ENCODE data around the gene PPME1.

Gene PPME1

DNA sequence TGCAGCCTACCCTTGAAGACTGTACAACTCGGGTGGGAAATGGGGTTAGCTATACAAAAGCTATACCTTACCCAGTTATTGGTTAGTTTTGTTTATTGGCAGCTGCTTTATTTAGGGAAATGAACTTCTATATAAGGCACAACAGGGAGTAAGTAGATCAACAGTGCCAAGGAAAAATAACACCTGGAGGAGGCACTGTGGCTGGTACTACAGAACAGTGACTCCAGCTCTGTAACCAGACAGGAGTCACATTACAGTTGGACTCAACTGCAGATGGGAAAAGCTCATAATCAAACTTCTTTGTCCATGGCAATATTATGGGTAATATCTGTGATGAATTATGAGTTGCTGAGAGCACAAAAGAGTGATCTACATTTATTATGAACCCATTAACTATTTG is 126.4 kb downstream of the PPME1 start:
- TF ChIP-seq ZFP3 (tag by site-specific recombination; IDR thresholded peaks at IDR 0.05; ENCODE audit: low read depth) (no peak), ZNF391 (tag by site-specific recombination; IDR thresholded peaks at IDR 0.05; ENCODE audit: borderline replicate concordance, low read depth) (no peak)
- H3K4me1 ChIP-seq (ENCODE audit: control insufficient read depth, insufficient read depth, low read length), result no peaks in the 10 kb centered on the region
- H3K9me3 ChIP-seq (ENCODE audit: control insufficient read depth, insufficient read depth, low read depth, low read length), result no peaks in the 10 kb centered on the region
- H3K27ac ChIP-seq (ENCODE audit: extremely low read depth, low read depth, low read length), result no peak overlapping the region
- POLR2A ChIA-PET, result no interaction called here
- H3K4me3 ChIP-seq (ENCODE audit: low read depth, low read length), result no peak overlapping the region
- CTCF ChIA-PET, result interaction anchor here (0.5 to 1.0 kb wide), 2 partner anchors 24 to 635 kb away, joined by 3 read pairs; no protein-coding TSS in a partner anchor
- H3K36me3 ChIP-seq (ENCODE audit: control insufficient read depth in 2 of 2, insufficient read depth in 1 of 2, low read length in 2 of 2), result no peaks in the 10 kb centered on the region

DNA sequence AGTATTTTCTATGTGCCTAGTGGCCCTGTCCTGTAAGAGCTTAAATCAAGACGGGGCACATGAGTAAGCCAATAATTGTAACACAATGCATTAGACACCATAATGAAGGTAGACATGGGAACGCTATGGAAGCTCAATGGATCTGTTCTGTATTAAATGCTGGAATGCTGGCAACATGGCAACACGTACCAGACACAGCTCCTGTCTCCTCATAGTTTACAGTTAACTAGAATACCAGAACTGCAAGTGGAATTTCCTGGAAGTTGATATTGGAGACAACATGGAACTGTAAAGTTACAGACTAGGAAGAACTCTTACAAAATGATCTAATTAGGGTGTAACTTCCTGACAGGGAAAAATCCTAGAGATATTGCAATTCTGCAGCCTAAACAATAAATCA is 127.9 kb downstream of the PPME1 start:
- CTCF ChIA-PET, result interaction anchor here (0.7 to 1.2 kb wide), 4 partner anchors 22 to 86 kb away, joined by 3 read pairs; no protein-coding TSS in a partner anchor
- POLR2A ChIA-PET, result interaction anchor here (0.6 to 0.7 kb wide), 2 partner anchors 27 to 194 kb away, joined by 3 read pairs; no protein-coding TSS in a partner anchor
- Histone ChIP-seq H3K9me3 (ENCODE audit: control insufficient read depth, insufficient read depth, low read depth, low read length) (no peaks in the 10 kb centered on the region), H3K27ac (ENCODE audit: extremely low read depth, low read depth, low read length) (no peak overlapping the region), H3K4me3 (ENCODE audit: low read depth, low read length) (no peak overlapping the region), H3K36me3 (ENCODE audit: control insufficient read depth in 2 of 2, insufficient read depth in 1 of 2, low read length in 2 of 2) (no peaks in the 10 kb centered on the region), H3K4me1 (ENCODE audit: control insufficient read depth, insufficient read depth, low read length) (no peaks in the 10 kb centered on the region)
- TF ChIP-seq, protein P1, sequence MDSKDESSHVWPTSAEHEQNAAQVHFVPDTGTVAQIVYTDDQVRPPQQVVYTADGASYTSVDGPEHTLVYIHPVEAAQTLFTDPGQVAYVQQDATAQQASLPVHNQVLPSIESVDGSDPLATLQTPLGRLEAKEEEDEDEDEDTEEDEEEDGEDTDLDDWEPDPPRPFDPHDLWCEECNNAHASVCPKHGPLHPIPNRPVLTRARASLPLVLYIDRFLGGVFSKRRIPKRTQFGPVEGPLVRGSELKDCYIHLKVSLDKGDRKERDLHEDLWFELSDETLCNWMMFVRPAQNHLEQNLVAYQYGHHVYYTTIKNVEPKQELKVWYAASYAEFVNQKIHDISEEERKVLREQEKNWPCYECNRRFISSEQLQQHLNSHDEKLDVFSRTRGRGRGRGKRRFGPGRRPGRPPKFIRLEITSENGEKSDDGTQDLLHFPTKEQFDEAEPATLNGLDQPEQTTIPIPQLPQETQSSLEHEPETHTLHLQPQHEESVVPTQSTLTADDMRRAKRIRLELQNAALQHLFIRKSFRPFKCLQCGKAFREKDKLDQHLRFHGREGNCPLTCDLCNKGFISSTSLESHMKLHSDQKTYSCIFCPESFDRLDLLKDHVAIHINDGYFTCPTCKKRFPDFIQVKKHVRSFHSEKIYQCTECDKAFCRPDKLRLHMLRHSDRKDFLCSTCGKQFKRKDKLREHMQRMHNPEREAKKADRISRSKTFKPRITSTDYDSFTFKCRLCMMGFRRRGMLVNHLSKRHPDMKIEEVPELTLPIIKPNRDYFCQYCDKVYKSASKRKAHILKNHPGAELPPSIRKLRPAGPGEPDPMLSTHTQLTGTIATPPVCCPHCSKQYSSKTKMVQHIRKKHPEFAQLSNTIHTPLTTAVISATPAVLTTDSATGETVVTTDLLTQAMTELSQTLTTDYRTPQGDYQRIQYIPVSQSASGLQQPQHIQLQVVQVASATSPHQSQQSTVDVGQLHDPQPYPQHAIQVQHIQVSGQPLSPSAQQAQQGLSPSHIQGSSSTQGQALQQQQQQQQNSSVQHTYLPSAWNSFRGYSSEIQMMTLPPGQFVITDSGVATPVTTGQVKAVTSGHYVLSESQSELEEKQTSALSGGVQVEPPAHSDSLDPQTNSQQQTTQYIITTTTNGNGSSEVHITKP (tag by site-specific recombination; IDR thresholded peaks at IDR 0.05), result no peak
- TF ChIP-seq ZNF10 (tag by site-specific recombination; IDR thresholded peaks at IDR 0.05) (no peak), ZFHX2 (tag by site-specific recombination; conservative IDR thresholded peaks at IDR 0.05) (no peak), ZFP37 (tag by site-specific recombination; IDR thresholded peaks at IDR 0.05) (no peak), ZFP41 (tag by site-specific recombination; IDR thresholded peaks at IDR 0.05; ENCODE audit: borderline replicate concordance) (no peak), ZNF561 (tag by site-specific recombination; IDR thresholded peaks at IDR 0.05; ENCODE audit: borderline replicate concordance) (no peak), ZNF146 (tag by site-specific recombination; IDR thresholded peaks at IDR 0.05) (no peak), ZNF654 (tag by site-specific recombination; IDR thresholded peaks at IDR 0.05; ENCODE audit: low read depth) (no peak), ZNF473 (tag by site-specific recombination; IDR thresholded peaks at IDR 0.05) (no peak)
- TF ChIP-seq, protein P2, sequence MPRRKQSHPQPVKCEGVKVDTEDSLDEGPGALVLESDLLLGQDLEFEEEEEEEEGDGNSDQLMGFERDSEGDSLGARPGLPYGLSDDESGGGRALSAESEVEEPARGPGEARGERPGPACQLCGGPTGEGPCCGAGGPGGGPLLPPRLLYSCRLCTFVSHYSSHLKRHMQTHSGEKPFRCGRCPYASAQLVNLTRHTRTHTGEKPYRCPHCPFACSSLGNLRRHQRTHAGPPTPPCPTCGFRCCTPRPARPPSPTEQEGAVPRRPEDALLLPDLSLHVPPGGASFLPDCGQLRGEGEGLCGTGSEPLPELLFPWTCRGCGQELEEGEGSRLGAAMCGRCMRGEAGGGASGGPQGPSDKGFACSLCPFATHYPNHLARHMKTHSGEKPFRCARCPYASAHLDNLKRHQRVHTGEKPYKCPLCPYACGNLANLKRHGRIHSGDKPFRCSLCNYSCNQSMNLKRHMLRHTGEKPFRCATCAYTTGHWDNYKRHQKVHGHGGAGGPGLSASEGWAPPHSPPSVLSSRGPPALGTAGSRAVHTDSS (tag by site-specific recombination; IDR thresholded peaks at IDR 0.05), result no peak
- TF ChIP-seq, protein P3, sequence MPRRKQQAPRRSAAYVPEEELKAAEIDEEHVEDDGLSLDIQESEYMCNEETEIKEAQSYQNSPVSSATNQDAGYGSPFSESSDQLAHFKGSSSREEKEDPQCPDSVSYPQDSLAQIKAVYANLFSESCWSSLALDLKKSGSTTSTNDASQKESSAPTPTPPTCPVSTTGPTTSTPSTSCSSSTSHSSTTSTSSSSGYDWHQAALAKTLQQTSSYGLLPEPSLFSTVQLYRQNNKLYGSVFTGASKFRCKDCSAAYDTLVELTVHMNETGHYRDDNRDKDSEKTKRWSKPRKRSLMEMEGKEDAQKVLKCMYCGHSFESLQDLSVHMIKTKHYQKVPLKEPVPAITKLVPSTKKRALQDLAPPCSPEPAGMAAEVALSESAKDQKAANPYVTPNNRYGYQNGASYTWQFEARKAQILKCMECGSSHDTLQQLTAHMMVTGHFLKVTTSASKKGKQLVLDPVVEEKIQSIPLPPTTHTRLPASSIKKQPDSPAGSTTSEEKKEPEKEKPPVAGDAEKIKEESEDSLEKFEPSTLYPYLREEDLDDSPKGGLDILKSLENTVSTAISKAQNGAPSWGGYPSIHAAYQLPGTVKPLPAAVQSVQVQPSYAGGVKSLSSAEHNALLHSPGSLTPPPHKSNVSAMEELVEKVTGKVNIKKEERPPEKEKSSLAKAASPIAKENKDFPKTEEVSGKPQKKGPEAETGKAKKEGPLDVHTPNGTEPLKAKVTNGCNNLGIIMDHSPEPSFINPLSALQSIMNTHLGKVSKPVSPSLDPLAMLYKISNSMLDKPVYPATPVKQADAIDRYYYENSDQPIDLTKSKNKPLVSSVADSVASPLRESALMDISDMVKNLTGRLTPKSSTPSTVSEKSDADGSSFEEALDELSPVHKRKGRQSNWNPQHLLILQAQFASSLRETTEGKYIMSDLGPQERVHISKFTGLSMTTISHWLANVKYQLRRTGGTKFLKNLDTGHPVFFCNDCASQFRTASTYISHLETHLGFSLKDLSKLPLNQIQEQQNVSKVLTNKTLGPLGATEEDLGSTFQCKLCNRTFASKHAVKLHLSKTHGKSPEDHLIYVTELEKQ (tag by site-specific recombination; IDR thresholded peaks at IDR 0.05; ENCODE audit: borderline replicate concordance), result no peak
- TF ChIP-seq, protein P4, sequence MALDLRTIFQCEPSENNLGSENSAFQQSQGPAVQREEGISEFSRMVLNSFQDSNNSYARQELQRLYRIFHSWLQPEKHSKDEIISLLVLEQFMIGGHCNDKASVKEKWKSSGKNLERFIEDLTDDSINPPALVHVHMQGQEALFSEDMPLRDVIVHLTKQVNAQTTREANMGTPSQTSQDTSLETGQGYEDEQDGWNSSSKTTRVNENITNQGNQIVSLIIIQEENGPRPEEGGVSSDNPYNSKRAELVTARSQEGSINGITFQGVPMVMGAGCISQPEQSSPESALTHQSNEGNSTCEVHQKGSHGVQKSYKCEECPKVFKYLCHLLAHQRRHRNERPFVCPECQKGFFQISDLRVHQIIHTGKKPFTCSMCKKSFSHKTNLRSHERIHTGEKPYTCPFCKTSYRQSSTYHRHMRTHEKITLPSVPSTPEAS (tag by site-specific recombination; IDR thresholded peaks at IDR 0.05), result no peak
- TF ChIP-seq, protein P5, sequence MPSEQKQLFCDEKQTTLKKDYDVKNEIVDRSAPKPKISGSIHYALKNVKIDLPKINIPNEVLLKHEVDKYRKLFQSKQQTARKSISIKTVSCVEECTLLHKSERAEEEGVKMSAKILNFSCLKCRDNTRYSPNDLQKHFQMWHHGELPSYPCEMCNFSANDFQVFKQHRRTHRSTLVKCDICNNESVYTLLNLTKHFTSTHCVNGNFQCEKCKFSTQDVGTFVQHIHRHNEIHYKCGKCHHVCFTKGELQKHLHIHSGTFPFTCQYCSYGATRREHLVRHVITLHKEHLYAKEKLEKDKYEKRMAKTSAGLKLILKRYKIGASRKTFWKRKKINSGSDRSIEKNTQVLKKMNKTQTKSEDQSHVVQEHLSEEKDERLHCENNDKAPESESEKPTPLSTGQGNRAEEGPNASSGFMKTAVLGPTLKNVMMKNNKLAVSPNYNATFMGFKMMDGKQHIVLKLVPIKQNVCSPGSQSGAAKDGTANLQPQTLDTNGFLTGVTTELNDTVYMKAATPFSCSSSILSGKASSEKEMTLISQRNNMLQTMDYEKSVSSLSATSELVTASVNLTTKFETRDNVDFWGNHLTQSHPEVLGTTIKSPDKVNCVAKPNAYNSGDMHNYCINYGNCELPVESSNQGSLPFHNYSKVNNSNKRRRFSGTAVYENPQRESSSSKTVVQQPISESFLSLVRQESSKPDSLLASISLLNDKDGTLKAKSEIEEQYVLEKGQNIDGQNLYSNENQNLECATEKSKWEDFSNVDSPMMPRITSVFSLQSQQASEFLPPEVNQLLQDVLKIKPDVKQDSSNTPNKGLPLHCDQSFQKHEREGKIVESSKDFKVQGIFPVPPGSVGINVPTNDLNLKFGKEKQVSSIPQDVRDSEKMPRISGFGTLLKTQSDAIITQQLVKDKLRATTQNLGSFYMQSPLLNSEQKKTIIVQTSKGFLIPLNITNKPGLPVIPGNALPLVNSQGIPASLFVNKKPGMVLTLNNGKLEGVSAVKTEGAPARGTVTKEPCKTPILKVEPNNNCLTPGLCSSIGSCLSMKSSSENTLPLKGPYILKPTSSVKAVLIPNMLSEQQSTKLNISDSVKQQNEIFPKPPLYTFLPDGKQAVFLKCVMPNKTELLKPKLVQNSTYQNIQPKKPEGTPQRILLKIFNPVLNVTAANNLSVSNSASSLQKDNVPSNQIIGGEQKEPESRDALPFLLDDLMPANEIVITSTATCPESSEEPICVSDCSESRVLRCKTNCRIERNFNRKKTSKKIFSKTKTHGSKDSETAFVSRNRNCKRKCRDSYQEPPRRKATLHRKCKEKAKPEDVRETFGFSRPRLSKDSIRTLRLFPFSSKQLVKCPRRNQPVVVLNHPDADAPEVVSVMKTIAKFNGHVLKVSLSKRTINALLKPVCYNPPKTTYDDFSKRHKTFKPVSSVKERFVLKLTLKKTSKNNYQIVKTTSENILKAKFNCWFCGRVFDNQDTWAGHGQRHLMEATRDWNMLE (tag by site-specific recombination; conservative IDR thresholded peaks at IDR 0.05; ENCODE audit: low read depth), result no peak
